ENCODE data around the gene GRXCR1.

The GRXCR1 gene

DNA sequence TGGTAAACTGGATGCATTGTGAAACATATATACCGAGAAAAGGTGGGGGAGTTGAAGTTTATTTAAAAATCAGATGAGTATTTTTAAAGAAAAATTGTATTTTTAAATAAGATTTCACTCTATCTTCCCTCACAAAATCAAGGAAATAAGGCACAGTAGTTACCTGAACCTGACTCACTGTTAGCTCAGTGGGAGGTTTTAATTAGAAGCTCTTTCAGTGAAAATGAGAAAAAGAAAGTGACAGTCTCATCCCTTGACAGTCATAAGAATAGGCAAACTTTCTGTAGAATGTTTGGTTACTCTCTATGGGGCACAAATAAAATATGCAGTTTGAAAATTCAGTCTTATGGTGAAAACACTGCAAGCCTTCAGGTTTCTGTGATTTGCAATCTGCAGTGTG is 49.7 kb downstream of the GRXCR1 start:
- DNase-seq, result no peak

- DNase-seq, result no peak
Measured at GRCh38 chr4:42945874-42946273, 53.4 kb downstream of the GRXCR1 start.

GRCh38 chr4:42953321-42953720 is 60.8 kb downstream of the GRXCR1 start:
- no peak for DNase-seq

GRCh38 chr4:42954963-42955669 is 62.6 kb downstream of the GRXCR1 start:
- DNase-seq, result no peak

- DNase-seq, result no peak
Measured at GRCh38 chr4:42955746-42956505, 63.4 kb downstream of the GRXCR1 start.

- no peak for DNase-seq
Measured at GRCh38 chr4:42965326-42965725, 72.8 kb downstream of the GRXCR1 start.

DNA sequence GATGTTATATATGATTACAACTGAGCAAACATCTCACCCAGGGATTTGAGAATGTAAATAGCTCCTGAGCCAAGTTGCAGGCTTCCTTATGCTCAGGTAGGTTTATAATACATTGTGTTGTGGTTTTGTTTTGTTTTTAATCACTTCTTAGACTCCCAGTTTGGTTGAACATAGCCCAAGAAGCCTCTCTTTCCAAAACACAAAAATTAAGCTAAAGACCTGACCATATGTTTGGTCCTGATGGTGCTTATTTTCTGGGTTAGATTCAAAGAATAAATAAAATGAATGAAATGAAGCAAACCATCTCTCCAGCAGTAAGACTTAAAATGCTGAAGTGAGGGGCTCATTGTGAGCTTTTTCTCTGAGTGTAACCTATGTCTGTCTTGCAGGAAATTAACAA is 93.5 kb downstream of the GRXCR1 start:
- no peak for DNase-seq

- no peak for DNase-seq
Measured at GRCh38 chr4:42995343-42995944, 102.9 kb downstream of the GRXCR1 start.

- DNase-seq, result no peak
Measured at GRCh38 chr4:43008793-43009192, 116.3 kb downstream of the GRXCR1 start.

DNA sequence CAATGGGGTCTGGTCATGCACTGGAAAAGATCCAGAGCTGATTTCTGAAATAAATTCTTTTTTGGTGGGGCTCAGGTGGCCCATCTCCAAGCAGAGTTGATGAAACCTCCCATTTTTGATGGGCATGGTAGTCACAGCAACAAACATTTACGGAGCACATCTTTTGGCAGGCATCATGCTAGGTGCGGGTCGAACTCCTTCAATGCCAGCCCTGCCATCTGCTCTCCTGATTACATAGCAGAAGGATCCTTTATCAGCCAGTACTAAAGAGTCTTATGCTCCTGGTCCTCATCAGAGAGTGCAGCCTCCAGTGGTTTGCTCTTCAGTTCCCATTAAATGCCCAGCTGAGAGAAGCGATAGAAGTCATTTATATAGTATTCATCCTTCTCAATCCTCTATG is 121.7 kb downstream of the GRXCR1 start:
- no peak for DNase-seq

- DNase-seq, result no peak
Measured at GRCh38 chr4:43041632-43042031, 149.1 kb downstream of the GRXCR1 start.

DNA sequence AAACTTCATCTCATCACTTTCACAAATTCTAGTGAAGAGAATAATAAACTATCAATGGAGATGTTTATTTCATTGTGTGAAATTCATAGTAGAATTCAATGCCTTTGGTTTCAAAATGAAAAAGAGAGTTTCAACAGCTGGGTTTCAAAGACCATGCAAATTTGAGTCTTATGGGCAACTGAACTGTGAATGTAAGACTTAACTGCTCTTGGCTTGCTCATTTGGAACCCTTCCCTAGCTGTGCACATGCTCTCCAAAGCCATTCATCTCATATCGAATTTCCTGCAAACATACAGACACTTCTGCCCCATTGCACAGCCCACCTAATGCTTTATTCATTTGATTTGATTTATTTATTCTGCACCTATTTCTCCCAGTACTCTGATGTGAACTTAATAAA is 154.5 kb downstream of the GRXCR1 start:
- DNase-seq, result no peak

GRCh38 chr4:43048570-43048969 is 156.1 kb downstream of the GRXCR1 start:
- no peak for DNase-seq

DNA sequence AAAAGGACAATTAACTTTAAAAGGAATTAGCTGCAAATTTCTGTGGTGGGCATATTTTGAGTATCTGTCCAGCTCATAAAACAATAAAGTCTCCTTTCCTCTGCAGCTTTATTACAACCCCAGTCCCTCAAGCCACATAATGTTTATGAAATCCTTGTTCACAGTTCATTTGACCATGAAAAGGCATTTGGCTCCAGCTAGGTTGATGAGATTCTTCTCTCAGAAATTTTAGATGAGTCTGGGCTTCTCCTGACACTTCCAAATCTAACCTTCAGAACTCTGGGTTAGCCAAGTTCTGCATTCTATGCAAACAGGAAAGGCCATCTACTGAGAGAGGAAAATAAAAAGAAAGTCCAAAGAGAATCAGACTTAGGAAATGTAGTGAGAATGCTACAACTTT is 156.8 kb downstream of the GRXCR1 start:
- no peak for DNase-seq

GRCh38 chr4:43066415-43066814 is 173.9 kb downstream of the GRXCR1 start:
- no peak for DNase-seq

DNA sequence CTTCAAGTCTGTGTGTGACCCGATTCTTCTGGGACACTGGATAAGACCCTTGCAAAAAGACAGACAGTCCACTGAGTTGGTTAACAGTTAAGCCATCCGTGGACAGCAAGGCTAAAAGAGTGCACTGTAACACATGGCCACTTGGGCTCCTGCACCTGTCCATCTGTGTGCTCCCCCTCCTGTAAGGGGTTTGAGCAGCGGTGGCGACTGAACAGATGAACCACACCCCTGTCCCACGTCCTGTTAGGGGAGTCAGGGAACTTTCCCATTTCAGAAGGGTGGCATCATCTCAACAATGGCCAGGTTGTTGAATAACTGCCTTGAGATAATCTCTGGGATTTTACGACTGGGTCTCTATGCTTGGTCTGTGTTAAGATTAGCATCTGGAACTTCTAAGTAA is 178.6 kb downstream of the GRXCR1 start:
- no peak for DNase-seq
